ENCODE results near the gene PRKCA.

PRKCA gene

GRCh38 chr17:66760324-66760723 is 457.9 kb downstream of the PRKCA start:
- no peak for DNase-seq

GRCh38 chr17:66762276-66762675 is 459.9 kb downstream of the PRKCA start:
- no peak for DNase-seq

- no peak for DNase-seq
Observed at GRCh38 chr17:66763056-66763455, 460.6 kb downstream of the PRKCA start.

GRCh38 chr17:66764506-66764905 is 462.1 kb downstream of the PRKCA start:
- no peak for DNase-seq

GRCh38 chr17:66767154-66767933 is 464.9 kb downstream of the PRKCA start:
- DNase-seq: no peak

GRCh38 chr17:66769911-66770310 is 467.5 kb downstream of the PRKCA start:
- DNase-seq: no peak

- no peak for DNase-seq
Observed at GRCh38 chr17:66772148-66772812, 469.9 kb downstream of the PRKCA start.

- DNase-seq: no peak
Observed at GRCh38 chr17:66775271-66775670, 472.9 kb downstream of the PRKCA start.

GRCh38 chr17:66775881-66776400 is 473.5 kb downstream of the PRKCA start:
- no peak for DNase-seq

GRCh38 chr17:66776999-66777688 is 474.7 kb downstream of the PRKCA start:
- DNase-seq: no peak

- DNase-seq: no peak
Observed at GRCh38 chr17:66777689-66778225, 475.3 kb downstream of the PRKCA start.

- no peak for DNase-seq
Observed at GRCh38 chr17:66778531-66779236, 476.3 kb downstream of the PRKCA start.

- DNase-seq: no peak
Observed at GRCh38 chr17:66779237-66779606, 476.8 kb downstream of the PRKCA start.

GRCh38 chr17:66781135-66781534 is 478.7 kb downstream of the PRKCA start:
- no peak for DNase-seq

GRCh38 chr17:66782851-66783250 is 480.4 kb downstream of the PRKCA start:
- no peak for DNase-seq

GRCh38 chr17:66783656-66784381 is 481.4 kb downstream of the PRKCA start:
- no peak for DNase-seq

GRCh38 chr17:66784621-66785364 is 482.4 kb downstream of the PRKCA start:
- DNase-seq: no peak

GRCh38 chr17:66786107-66786506 is 483.7 kb downstream of the PRKCA start:
- no peak for DNase-seq

GRCh38 chr17:66787914-66788313 is 485.5 kb downstream of the PRKCA start:
- no peak for DNase-seq

GRCh38 chr17:66789093-66789492 is 486.7 kb downstream of the PRKCA start:
- DNase-seq: no peak

GRCh38 chr17:66789961-66790437 is 487.6 kb downstream of the PRKCA start:
- DNase-seq: no peak
